Measurements from ENCODE around the gene FNBP1L.

The FNBP1L gene

GRCh38 chr1:93598861-93599439 lies 151.0 kb downstream of the FNBP1L start:
- H3K4me3 ChIP-seq (ENCODE audit: low read length), result no peak overlapping the region
- H3K9ac ChIP-seq (ENCODE audit: low read depth, low read length), result no peak overlapping the region
- H3K27me3 ChIP-seq (ENCODE audit: insufficient read depth, low read length), result no peaks in the 10 kb centered on the region
- no peak overlapping the region for H3K27ac ChIP-seq (ENCODE audit: low read length)
- no peaks in the 10 kb centered on the region for H3K36me3 ChIP-seq (ENCODE audit: insufficient read depth, low read depth, low read length)
- H3K9me3 ChIP-seq (ENCODE audit: insufficient read depth, low read depth, low read length), result no peaks in the 10 kb centered on the region
- H3K4me1 ChIP-seq (ENCODE audit: insufficient read depth, low read length), result peaks cover 24% of the 10 kb centered on the region

GRCh38 chr1:93599479-93599878 lies 151.6 kb downstream of the FNBP1L start:
- H3K27ac ChIP-seq (ENCODE audit: low read length), result no peak overlapping the region
- no peaks in the 10 kb centered on the region for H3K36me3 ChIP-seq (ENCODE audit: insufficient read depth, low read depth, low read length)
- H3K4me1 ChIP-seq (ENCODE audit: insufficient read depth, low read length), result peaks cover 20% of the 10 kb centered on the region
- no peak overlapping the region for H3K4me3 ChIP-seq (ENCODE audit: low read length)
- H3K27me3 ChIP-seq (ENCODE audit: insufficient read depth, low read length), result no peaks in the 10 kb centered on the region
- no peaks in the 10 kb centered on the region for H3K9me3 ChIP-seq (ENCODE audit: insufficient read depth, low read depth, low read length)
- no peak overlapping the region for H3K9ac ChIP-seq (ENCODE audit: low read depth, low read length)

GRCh38 chr1:93600663-93601062 lies 152.7 kb downstream of the FNBP1L start:
- Histone ChIP-seq H3K27me3 (ENCODE audit: insufficient read depth, low read length) (no peaks in the 10 kb centered on the region), H3K27ac (ENCODE audit: low read length) (no peak overlapping the region), H3K9ac (ENCODE audit: low read depth, low read length) (no peak overlapping the region), H3K4me1 (ENCODE audit: insufficient read depth, low read length) (peaks cover 12% of the 10 kb centered on the region), H3K36me3 (ENCODE audit: insufficient read depth, low read depth, low read length) (no peaks in the 10 kb centered on the region), H3K9me3 (ENCODE audit: insufficient read depth, low read depth, low read length) (no peaks in the 10 kb centered on the region), H3K4me3 (ENCODE audit: low read length) (no peak overlapping the region)

GRCh38 chr1:93601686-93602085 lies 153.8 kb downstream of the FNBP1L start:
- Histone ChIP-seq H3K27ac (ENCODE audit: low read length) (no peak overlapping the region), H3K27me3 (ENCODE audit: insufficient read depth, low read length) (no peaks in the 10 kb centered on the region), H3K4me3 (ENCODE audit: low read length) (no peak overlapping the region), H3K36me3 (ENCODE audit: insufficient read depth, low read depth, low read length) (no peaks in the 10 kb centered on the region), H3K4me1 (ENCODE audit: insufficient read depth, low read length) (peaks cover 4% of the 10 kb centered on the region; the same call in 1 of the 2 replicates), H3K9ac (ENCODE audit: low read depth, low read length) (no peak overlapping the region), H3K9me3 (ENCODE audit: insufficient read depth, low read depth, low read length) (no peaks in the 10 kb centered on the region)

- Histone ChIP-seq H3K4me1 (ENCODE audit: insufficient read depth, low read length) (peaks cover 4% of the 10 kb centered on the region; the same call in 1 of the 2 replicates), H3K4me3 (ENCODE audit: low read length) (no peak overlapping the region), H3K9ac (ENCODE audit: low read depth, low read length) (no peak overlapping the region), H3K36me3 (ENCODE audit: insufficient read depth, low read depth, low read length) (no peaks in the 10 kb centered on the region), H3K27me3 (ENCODE audit: insufficient read depth, low read length) (no peaks in the 10 kb centered on the region), H3K27ac (ENCODE audit: low read length) (no peak overlapping the region), H3K9me3 (ENCODE audit: insufficient read depth, low read depth, low read length) (no peaks in the 10 kb centered on the region)
Measured at GRCh38 chr1:93602101-93602500, 154.2 kb downstream of the FNBP1L start.

GRCh38 chr1:93603106-93603505 lies 155.2 kb downstream of the FNBP1L start:
- H3K4me3 ChIP-seq (ENCODE audit: low read length), result no peak overlapping the region
- no peak overlapping the region for H3K9ac ChIP-seq (ENCODE audit: low read depth, low read length)
- no peaks in the 10 kb centered on the region for H3K36me3 ChIP-seq (ENCODE audit: insufficient read depth, low read depth, low read length)
- H3K4me1 ChIP-seq (ENCODE audit: insufficient read depth, low read length), result peaks cover 4% of the 10 kb centered on the region; the same call in 1 of the 2 replicates
- no peak overlapping the region for H3K27ac ChIP-seq (ENCODE audit: low read length)
- H3K9me3 ChIP-seq (ENCODE audit: insufficient read depth, low read depth, low read length), result no peaks in the 10 kb centered on the region
- H3K27me3 ChIP-seq (ENCODE audit: insufficient read depth, low read length), result no peaks in the 10 kb centered on the region

GRCh38 chr1:93603601-93604000 lies 155.7 kb downstream of the FNBP1L start:
- Histone ChIP-seq H3K4me1 (ENCODE audit: insufficient read depth, low read length) (peaks cover under 1% of the 10 kb centered on the region; the same call in 1 of the 2 replicates), H3K9ac (ENCODE audit: low read depth, low read length) (no peak overlapping the region), H3K36me3 (ENCODE audit: insufficient read depth, low read depth, low read length) (no peaks in the 10 kb centered on the region), H3K27me3 (ENCODE audit: insufficient read depth, low read length) (no peaks in the 10 kb centered on the region), H3K4me3 (ENCODE audit: low read length) (no peak overlapping the region), H3K9me3 (ENCODE audit: insufficient read depth, low read depth, low read length) (no peaks in the 10 kb centered on the region), H3K27ac (ENCODE audit: low read length) (no peak overlapping the region)

Measured in iPS-20b (cell line).